Upper lobe of right lung (tissue), 1 donor: Measurements from ENCODE around the gene HSD17B14. TPM values are rescaled to one million over a fixed set of nuclear protein-coding genes. Genes with fewer than 3 reads are reported as not detected.

Experiments
- ATAC-seq: fragments of 200-7000 bp; cut with Tn5 transposase; one replicate; pipeline ENCODE4 v1.9.1; 2020; ENCODE audit warnings: mild to moderate bottlenecking, moderate library complexity
- DNase-seq: peaks from one replicate; pipeline ENCODE4 v3.0.0-alpha.2; 2020
- H3K27ac ChIP-seq: fragments of 200-600 bp; one replicate; pipeline ENCODE4 v1.8.0; 2022
- H3K27me3 ChIP-seq: fragments of 200-600 bp; one replicate; pipeline ENCODE4 v1.8.0; 2022; ENCODE audit warnings: mild to moderate bottlenecking
- H3K36me3 ChIP-seq: fragments of 200-600 bp; one replicate; pipeline ENCODE4 v1.8.0; 2022
- H3K4me1 ChIP-seq: fragments of 200-600 bp; one replicate; pipeline ENCODE4 v1.8.0; 2022
- H3K4me3 ChIP-seq: fragments of 200-600 bp; one replicate; pipeline ENCODE4 v1.8.0; 2022; ENCODE audit warnings: mild to moderate bottlenecking
- H3K9me3 ChIP-seq: fragments of 200-600 bp; one replicate; pipeline ENCODE4 v1.8.0; 2022
- CTCF ChIP-seq: fragments of 200-600 bp; IDR thresholded peaks from one replicate; pipeline ENCODE4 v1.8.0; 2022; ENCODE audit warnings: antibody characterized with exemption
- intact Hi-C: fragments of 100-400 bp; cut with DNase I; formaldehyde crosslinking; loops from one replicate; pipeline ENCODE4 v1.11.0; 2022
- total RNA-seq: library from RNA; stranded (reverse); fragmentation: NEBNext Ultra II Directional; extraction: Animal tissue kit (Norgen Biotek cat#: 25700); gene quantifications from one replicate; pipeline ENCODE4 v1.2.1, GENCODE V29; 2021
- donor health status: DM: no; HTN: yes; CAD: no; lungs with severe emphysema.

Gene HSD17B14
- total RNA-seq, 1 donor from 2014 or later = 23.5 TPM

- no peaks in the 10 kb centered on the region for H3K27me3 ChIP-seq
- DNase-seq = peak; percentile 84
- no peaks in the 10 kb centered on the region for H3K9me3 ChIP-seq
- intact Hi-C loops = no loop called here
- no peak for TF ChIP-seq CTCF
- H3K36me3 ChIP-seq = no peaks in the 10 kb centered on the region
- peak; percentile 85 for ATAC-seq
- H3K4me1 ChIP-seq = no peaks in the 10 kb centered on the region
- H3K4me3 ChIP-seq = peak overlapping the region; percentile 23
- peak overlapping the region; percentile 1 for H3K27ac ChIP-seq
Measured at GRCh38 chr19:48859711-48860572, 23.7 kb upstream of the HSD17B14 start.

GRCh38 chr19:48858984-48859710, 22.9 kb upstream of the HSD17B14 start:
- intact Hi-C loops = no loop called here
- H3K9me3 ChIP-seq = no peaks in the 10 kb centered on the region
- peak overlapping the region; percentile 23 for H3K4me3 ChIP-seq
- H3K4me1 ChIP-seq = no peaks in the 10 kb centered on the region
- DNase-seq (peak; percentile 86), ATAC-seq (peak; percentile 82)
- peak overlapping the region; percentile 1 for H3K27ac ChIP-seq
- no peaks in the 10 kb centered on the region for H3K27me3 ChIP-seq
- no peak for TF ChIP-seq CTCF
- no peaks in the 10 kb centered on the region for H3K36me3 ChIP-seq

- H3K9me3 ChIP-seq = no peaks in the 10 kb centered on the region
- no peak overlapping the region for H3K27ac ChIP-seq
- DNase-seq (no peak), ATAC-seq (no peak)
- no peak for TF ChIP-seq CTCF
- H3K4me1 ChIP-seq = no peaks in the 10 kb centered on the region
- no peaks in the 10 kb centered on the region for H3K36me3 ChIP-seq
- intact Hi-C loops = no loop called here
- no peaks in the 10 kb centered on the region for H3K27me3 ChIP-seq
- no peak overlapping the region for H3K4me3 ChIP-seq
Measured at GRCh38 chr19:48856921-48857320, 20.6 kb upstream of the HSD17B14 start.

- Histone ChIP-seq H3K4me3 (no peak overlapping the region), H3K27ac (no peak overlapping the region), H3K4me1 (no peaks in the 10 kb centered on the region), H3K9me3 (no peaks in the 10 kb centered on the region), H3K27me3 (no peaks in the 10 kb centered on the region), H3K36me3 (no peaks in the 10 kb centered on the region)
- no peak for DNase-seq
- ATAC-seq = no peak
- intact Hi-C loops = no loop called here
- TF ChIP-seq CTCF = no peak
Measured at GRCh38 chr19:48854103-48854502, 17.8 kb upstream of the HSD17B14 start.

GRCh38 chr19:48853483-48853882, 17.2 kb upstream of the HSD17B14 start:
- no peak overlapping the region for H3K4me3 ChIP-seq
- H3K9me3 ChIP-seq = no peaks in the 10 kb centered on the region
- H3K27ac ChIP-seq = no peak overlapping the region
- H3K36me3 ChIP-seq = no peaks in the 10 kb centered on the region
- ATAC-seq (no peak), DNase-seq (no peak)
- H3K27me3 ChIP-seq = no peaks in the 10 kb centered on the region
- H3K4me1 ChIP-seq = no peaks in the 10 kb centered on the region
- intact Hi-C loops = no loop called here
- no peak for TF ChIP-seq CTCF
